Fibroblast of lung (primary cell): ENCODE results near the gene OR52A5.
"Not testable (repeated sequence)": the region's sequence is repeated elsewhere in the genome, so short reads cannot be mapped to it uniquely, and the experiment has no call there.

ENCODE experiments used
- CTCF ChIP-seq, 2 donors: IDR thresholded peaks in 1 of 2; conservative IDR thresholded peaks in 1 of 2; 1 replicate in 1 of 2; 2 replicates in 1 of 2; pipeline ENCODE4 v1.5.1; 2011 to 2012; ENCODE audit warnings: low read length in 2 of 2, control low read depth in 1 of 2, inconsistent platforms in 1 of 2, low read depth in 1 of 2, mild to moderate bottlenecking in 1 of 2
- EZH2 ChIP-seq: IDR thresholded peaks from 2 replicates; pipeline ENCODE4 v1.5.1; 2012; ENCODE audit warnings: low read length, control low read depth, mild to moderate bottlenecking; ENCODE audit errors: missing control alignments

- TF ChIP-seq CTCF (conservative IDR thresholded peaks at IDR 0.05 in 1 of 2, IDR thresholded peaks at IDR 0.05 in 1 of 2; ENCODE audit: low read depth in 1 of 2, low read length in 2 of 2); EZH2: not testable (repeated sequence)
Observed at GRCh38 chr11:5164807-5165206, 26.7 kb upstream of the OR52A5 start.
